ENCODE data around the gene BANP. TPM values are rescaled to one million over a fixed set of nuclear protein-coding genes. Genes with fewer than 3 reads are reported as not detected.

BANP gene
- total RNA-seq, 1 experiment from 2014 or later: 34.5 TPM

DNA sequence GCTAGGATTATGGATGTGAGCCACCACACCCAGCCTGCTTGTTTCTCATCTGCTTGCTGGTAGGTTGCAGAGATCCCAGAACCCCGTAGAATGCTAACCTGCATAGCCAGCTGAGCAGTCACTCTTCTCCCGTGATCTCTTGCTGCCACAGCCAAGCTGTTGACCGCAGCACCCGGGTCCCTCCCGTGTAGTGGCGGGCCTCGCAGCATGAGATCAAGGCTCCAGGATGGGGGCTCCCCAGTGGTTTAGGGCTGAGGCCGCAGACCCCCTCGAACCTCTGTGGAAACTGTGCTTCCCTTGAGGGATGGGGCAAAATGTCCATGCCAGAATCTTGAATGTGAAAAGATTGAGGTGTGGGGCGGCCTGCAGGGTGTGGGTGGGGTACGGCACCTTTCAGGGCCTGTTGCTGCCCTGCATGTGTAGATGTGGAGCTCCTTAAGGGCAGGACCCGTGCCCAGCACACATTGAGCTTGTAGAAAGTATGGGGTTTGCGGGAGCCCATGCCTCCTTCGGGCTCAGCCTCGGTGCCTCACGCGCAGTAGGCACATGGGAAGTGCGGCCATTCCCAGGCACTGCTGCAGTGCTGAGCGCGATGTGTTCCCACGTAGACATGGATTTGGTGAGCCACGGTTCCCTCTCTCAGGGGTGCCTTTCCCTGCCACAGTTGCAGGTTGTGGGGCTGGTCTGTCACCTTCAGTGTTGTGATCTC is 99.9 kb downstream of the BANP start:
- ATAC-seq: no peak
- Mint-ChIP-seq H3K27me3 (ENCODE audit: low read depth) (no peaks in the 10 kb centered on the region), H3K27ac (no peak overlapping the region), H3K4me1 (0 out of 2 replicates have a peak, but pooled peaks cover 6% of the 10 kb centered on the region), H3K9me3 (peaks cover 3% of the 10 kb centered on the region; the same call in 1 of the 2 replicates), H3K4me3 (no peak overlapping the region), H3K36me3 (peaks cover 34% of the 10 kb centered on the region)
- ChIA-PET POLR2A (no interaction called here), CTCF (no interaction called here)
- no peak for DNase-seq (ENCODE audit: low spot score)
- no peak for TF ChIP-seq JAZF1 (CRISPR knock-in tag; IDR thresholded peaks at IDR 0.05)
- TF ChIP-seq EMX1 (CRISPR knock-in tag; IDR thresholded peaks at IDR 0.05): no peak
- TF ChIP-seq, protein P1, sequence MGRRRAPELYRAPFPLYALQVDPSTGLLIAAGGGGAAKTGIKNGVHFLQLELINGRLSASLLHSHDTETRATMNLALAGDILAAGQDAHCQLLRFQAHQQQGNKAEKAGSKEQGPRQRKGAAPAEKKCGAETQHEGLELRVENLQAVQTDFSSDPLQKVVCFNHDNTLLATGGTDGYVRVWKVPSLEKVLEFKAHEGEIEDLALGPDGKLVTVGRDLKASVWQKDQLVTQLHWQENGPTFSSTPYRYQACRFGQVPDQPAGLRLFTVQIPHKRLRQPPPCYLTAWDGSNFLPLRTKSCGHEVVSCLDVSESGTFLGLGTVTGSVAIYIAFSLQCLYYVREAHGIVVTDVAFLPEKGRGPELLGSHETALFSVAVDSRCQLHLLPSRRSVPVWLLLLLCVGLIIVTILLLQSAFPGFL (CRISPR knock-in tag; IDR thresholded peaks at IDR 0.05; ENCODE audit: borderline replicate concordance): no peak
- no peak for TF ChIP-seq NR2C2 (CRISPR knock-in tag; IDR thresholded peaks at IDR 0.05)
- TF ChIP-seq, protein P2, sequence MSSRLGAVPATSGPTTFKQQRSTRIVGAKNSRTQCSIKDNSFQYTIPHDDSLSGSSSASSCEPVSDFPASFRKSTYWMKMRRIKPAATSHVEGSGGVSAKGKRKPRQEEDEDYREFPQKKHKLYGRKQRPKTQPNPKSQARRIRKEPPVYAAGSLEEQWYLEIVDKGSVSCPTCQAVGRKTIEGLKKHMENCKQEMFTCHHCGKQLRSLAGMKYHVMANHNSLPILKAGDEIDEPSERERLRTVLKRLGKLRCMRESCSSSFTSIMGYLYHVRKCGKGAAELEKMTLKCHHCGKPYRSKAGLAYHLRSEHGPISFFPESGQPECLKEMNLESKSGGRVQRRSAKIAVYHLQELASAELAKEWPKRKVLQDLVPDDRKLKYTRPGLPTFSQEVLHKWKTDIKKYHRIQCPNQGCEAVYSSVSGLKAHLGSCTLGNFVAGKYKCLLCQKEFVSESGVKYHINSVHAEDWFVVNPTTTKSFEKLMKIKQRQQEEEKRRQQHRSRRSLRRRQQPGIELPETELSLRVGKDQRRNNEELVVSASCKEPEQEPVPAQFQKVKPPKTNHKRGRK (CRISPR knock-in tag; IDR thresholded peaks at IDR 0.05; ENCODE audit: borderline replicate concordance): no peak
- TF ChIP-seq, protein P3, sequence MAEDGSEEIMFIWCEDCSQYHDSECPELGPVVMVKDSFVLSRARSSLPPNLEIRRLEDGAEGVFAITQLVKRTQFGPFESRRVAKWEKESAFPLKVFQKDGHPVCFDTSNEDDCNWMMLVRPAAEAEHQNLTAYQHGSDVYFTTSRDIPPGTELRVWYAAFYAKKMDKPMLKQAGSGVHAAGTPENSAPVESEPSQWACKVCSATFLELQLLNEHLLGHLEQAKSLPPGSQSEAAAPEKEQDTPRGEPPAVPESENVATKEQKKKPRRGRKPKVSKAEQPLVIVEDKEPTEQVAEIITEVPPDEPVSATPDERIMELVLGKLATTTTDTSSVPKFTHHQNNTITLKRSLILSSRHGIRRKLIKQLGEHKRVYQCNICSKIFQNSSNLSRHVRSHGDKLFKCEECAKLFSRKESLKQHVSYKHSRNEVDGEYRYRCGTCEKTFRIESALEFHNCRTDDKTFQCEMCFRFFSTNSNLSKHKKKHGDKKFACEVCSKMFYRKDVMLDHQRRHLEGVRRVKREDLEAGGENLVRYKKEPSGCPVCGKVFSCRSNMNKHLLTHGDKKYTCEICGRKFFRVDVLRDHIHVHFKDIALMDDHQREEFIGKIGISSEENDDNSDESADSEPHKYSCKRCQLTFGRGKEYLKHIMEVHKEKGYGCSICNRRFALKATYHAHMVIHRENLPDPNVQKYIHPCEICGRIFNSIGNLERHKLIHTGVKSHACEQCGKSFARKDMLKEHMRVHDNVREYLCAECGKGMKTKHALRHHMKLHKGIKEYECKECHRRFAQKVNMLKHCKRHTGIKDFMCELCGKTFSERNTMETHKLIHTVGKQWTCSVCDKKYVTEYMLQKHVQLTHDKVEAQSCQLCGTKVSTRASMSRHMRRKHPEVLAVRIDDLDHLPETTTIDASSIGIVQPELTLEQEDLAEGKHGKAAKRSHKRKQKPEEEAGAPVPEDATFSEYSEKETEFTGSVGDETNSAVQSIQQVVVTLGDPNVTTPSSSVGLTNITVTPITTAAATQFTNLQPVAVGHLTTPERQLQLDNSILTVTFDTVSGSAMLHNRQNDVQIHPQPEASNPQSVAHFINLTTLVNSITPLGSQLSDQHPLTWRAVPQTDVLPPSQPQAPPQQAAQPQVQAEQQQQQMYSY (CRISPR knock-in tag; IDR thresholded peaks at IDR 0.05): no peak
- no peak for TF ChIP-seq MYBL2 (CRISPR knock-in tag; IDR thresholded peaks at IDR 0.05)
- no peak for TF ChIP-seq CREM (CRISPR knock-in tag; IDR thresholded peaks at IDR 0.05)
- no peak for TF ChIP-seq SMAD3 (CRISPR knock-in tag; IDR thresholded peaks at IDR 0.05; ENCODE audit: borderline replicate concordance)
- no peak for TF ChIP-seq SOX15 (CRISPR knock-in tag; IDR thresholded peaks at IDR 0.05)
- TF ChIP-seq, protein P4, sequence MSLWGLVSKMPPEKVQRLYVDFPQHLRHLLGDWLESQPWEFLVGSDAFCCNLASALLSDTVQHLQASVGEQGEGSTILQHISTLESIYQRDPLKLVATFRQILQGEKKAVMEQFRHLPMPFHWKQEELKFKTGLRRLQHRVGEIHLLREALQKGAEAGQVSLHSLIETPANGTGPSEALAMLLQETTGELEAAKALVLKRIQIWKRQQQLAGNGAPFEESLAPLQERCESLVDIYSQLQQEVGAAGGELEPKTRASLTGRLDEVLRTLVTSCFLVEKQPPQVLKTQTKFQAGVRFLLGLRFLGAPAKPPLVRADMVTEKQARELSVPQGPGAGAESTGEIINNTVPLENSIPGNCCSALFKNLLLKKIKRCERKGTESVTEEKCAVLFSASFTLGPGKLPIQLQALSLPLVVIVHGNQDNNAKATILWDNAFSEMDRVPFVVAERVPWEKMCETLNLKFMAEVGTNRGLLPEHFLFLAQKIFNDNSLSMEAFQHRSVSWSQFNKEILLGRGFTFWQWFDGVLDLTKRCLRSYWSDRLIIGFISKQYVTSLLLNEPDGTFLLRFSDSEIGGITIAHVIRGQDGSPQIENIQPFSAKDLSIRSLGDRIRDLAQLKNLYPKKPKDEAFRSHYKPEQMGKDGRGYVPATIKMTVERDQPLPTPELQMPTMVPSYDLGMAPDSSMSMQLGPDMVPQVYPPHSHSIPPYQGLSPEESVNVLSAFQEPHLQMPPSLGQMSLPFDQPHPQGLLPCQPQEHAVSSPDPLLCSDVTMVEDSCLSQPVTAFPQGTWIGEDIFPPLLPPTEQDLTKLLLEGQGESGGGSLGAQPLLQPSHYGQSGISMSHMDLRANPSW (CRISPR knock-in tag; conservative IDR thresholded peaks at IDR 0.05; ENCODE audit: low read depth): no peak
- TF ChIP-seq TP53 (CRISPR knock-in tag; IDR thresholded peaks at IDR 0.05): no peak
- TF ChIP-seq ZNF219 (CRISPR knock-in tag; IDR thresholded peaks at IDR 0.05; ENCODE audit: borderline replicate concordance): no peak
- no peak for TF ChIP-seq ZNF317 (CRISPR knock-in tag; IDR thresholded peaks at IDR 0.05; ENCODE audit: borderline replicate concordance, low read depth)
- TF ChIP-seq, protein P5, sequence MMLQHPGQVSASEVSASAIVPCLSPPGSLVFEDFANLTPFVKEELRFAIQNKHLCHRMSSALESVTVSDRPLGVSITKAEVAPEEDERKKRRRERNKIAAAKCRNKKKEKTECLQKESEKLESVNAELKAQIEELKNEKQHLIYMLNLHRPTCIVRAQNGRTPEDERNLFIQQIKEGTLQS (CRISPR knock-in tag; conservative IDR thresholded peaks at IDR 0.05): no peak
- no peak for TF ChIP-seq OVOL2 (CRISPR knock-in tag; IDR thresholded peaks at IDR 0.05; ENCODE audit: borderline replicate concordance)
- TF ChIP-seq NR1H2 (CRISPR knock-in tag; IDR thresholded peaks at IDR 0.05): no peak
- TF ChIP-seq, protein P6, sequence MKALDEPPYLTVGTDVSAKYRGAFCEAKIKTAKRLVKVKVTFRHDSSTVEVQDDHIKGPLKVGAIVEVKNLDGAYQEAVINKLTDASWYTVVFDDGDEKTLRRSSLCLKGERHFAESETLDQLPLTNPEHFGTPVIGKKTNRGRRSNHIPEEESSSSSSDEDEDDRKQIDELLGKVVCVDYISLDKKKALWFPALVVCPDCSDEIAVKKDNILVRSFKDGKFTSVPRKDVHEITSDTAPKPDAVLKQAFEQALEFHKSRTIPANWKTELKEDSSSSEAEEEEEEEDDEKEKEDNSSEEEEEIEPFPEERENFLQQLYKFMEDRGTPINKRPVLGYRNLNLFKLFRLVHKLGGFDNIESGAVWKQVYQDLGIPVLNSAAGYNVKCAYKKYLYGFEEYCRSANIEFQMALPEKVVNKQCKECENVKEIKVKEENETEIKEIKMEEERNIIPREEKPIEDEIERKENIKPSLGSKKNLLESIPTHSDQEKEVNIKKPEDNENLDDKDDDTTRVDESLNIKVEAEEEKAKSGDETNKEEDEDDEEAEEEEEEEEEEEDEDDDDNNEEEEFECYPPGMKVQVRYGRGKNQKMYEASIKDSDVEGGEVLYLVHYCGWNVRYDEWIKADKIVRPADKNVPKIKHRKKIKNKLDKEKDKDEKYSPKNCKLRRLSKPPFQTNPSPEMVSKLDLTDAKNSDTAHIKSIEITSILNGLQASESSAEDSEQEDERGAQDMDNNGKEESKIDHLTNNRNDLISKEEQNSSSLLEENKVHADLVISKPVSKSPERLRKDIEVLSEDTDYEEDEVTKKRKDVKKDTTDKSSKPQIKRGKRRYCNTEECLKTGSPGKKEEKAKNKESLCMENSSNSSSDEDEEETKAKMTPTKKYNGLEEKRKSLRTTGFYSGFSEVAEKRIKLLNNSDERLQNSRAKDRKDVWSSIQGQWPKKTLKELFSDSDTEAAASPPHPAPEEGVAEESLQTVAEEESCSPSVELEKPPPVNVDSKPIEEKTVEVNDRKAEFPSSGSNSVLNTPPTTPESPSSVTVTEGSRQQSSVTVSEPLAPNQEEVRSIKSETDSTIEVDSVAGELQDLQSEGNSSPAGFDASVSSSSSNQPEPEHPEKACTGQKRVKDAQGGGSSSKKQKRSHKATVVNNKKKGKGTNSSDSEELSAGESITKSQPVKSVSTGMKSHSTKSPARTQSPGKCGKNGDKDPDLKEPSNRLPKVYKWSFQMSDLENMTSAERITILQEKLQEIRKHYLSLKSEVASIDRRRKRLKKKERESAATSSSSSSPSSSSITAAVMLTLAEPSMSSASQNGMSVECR (CRISPR knock-in tag; IDR thresholded peaks at IDR 0.05; ENCODE audit: borderline replicate concordance): no peak

Measured in WTC11 (cell line).